Mesothelial cell of epicardium (in vitro differentiated cells): ENCODE results near the gene SLC37A4. TPM values are rescaled to one million over a fixed set of nuclear protein-coding genes. Genes with fewer than 3 reads are reported as not detected.
"Not testable (repeated sequence)": the region's sequence is repeated elsewhere in the genome, so short reads cannot be mapped to it uniquely, and the experiment has no call there.

Experiments
- DNase-seq, 2 experiments: peaks; one replicate each; pipeline ENCODE4 v3.0.0; 2021; ENCODE audit warnings: low spot score in 2 of 2; ENCODE audit not compliant: unreplicated experiment in 2 of 2
- H3K27ac Mint-ChIP-seq: 2 replicates; pipeline ENCODE4 v1.8.0; 2021; ENCODE audit warnings: mixed read lengths
- H3K27me3 Mint-ChIP-seq: 2 replicates; pipeline ENCODE4 v1.8.0; 2021; ENCODE audit warnings: low read depth, mixed read lengths
- H3K36me3 Mint-ChIP-seq: 2 replicates; pipeline ENCODE4 v1.8.0; 2021; ENCODE audit warnings: mixed read lengths
- H3K4me1 Mint-ChIP-seq: 2 replicates; pipeline ENCODE4 v1.8.0; 2021; ENCODE audit warnings: mixed read lengths
- H3K4me3 Mint-ChIP-seq: 2 replicates; pipeline ENCODE4 v1.8.0; 2021; ENCODE audit warnings: mild to moderate bottlenecking, moderate library complexity, mixed read lengths
- H3K9me3 Mint-ChIP-seq: 2 replicates; pipeline ENCODE4 v1.8.0; 2021; ENCODE audit warnings: mixed read lengths
- CTCF ChIP-seq: fragments of 200-600 bp; sonication (generic); IDR thresholded peaks from one replicate; pipeline ENCODE4 v1.5.0; 2021; ENCODE audit warnings: antibody characterized with exemption; ENCODE audit not compliant: unreplicated experiment
- total RNA-seq: library from RNA; stranded (reverse); gene quantifications from 3 replicates; pipeline ENCODE4 v1.2.1, GENCODE V29; 2021

Gene SLC37A4
- total RNA-seq, 1 donor from 2014 or later = 35.3 TPM

GRCh38 chr11:119000906-119001305, 29.8 kb downstream of the SLC37A4 start:
- Mint-ChIP-seq H3K9me3 (no peaks in the 10 kb centered on the region), H3K36me3 (peaks cover 15% of the 10 kb centered on the region), H3K4me1 (peaks cover 30% of the 10 kb centered on the region), H3K4me3 (no peak overlapping the region), H3K27ac (peak overlapping the region; percentile 67), H3K27me3 (no peaks in the 10 kb centered on the region)
- DNase-seq = no peak
- TF ChIP-seq CTCF = no peak

- Mint-ChIP-seq H3K27me3 (no peaks in the 10 kb centered on the region), H3K9me3 (no peaks in the 10 kb centered on the region), H3K4me1 (peaks cover 30% of the 10 kb centered on the region), H3K36me3 (peaks cover 12% of the 10 kb centered on the region), H3K27ac (peak overlapping the region; percentile 96), H3K4me3 (peak overlapping the region; percentile 91)
- DNase-seq = peak in 1 of 2 experiments; percentile 45
- no peak for TF ChIP-seq CTCF
Measured at GRCh38 chr11:118998822-118999221, 31.9 kb downstream of the SLC37A4 start.

- TF ChIP-seq CTCF = no peak
- no peak for DNase-seq
- Mint-ChIP-seq H3K4me3 (peak overlapping the region; percentile 91), H3K27me3 (no peaks in the 10 kb centered on the region), H3K4me1 (peaks cover 30% of the 10 kb centered on the region), H3K9me3 (peaks cover 4% of the 10 kb centered on the region), H3K27ac (peak overlapping the region; percentile 96), H3K36me3 (peaks cover 12% of the 10 kb centered on the region)
Measured at GRCh38 chr11:118998388-118998717, 32.3 kb downstream of the SLC37A4 start.

GRCh38 chr11:118997627-118998387, 32.9 kb downstream of the SLC37A4 start, which contains the start of gene CENATAC:
Gene CENATAC, plus strand, starts transcription at chr11:118998138. Its CDS starts 60 bp downstream, at chr11:118998198.
- H3K4me1 Mint-ChIP-seq = peaks cover 30% of the 10 kb centered on the region
- H3K27ac Mint-ChIP-seq = peak within 1 kb of the TSS; percentile 96
- TF ChIP-seq CTCF = no peak
- H3K4me3 Mint-ChIP-seq = peak within 1 kb of the TSS; percentile 91
- H3K27me3 Mint-ChIP-seq = no peaks in the 10 kb centered on the region
- peaks cover 8% of the 10 kb centered on the region for H3K36me3 Mint-ChIP-seq
- peak; percentile 69 to 85 for DNase-seq
- H3K9me3 Mint-ChIP-seq = peaks cover 4% of the 10 kb centered on the region

- Mint-ChIP-seq H3K4me3 (peak overlapping the region; percentile 91), H3K36me3 (peaks cover 8% of the 10 kb centered on the region), H3K9me3 (peaks cover 4% of the 10 kb centered on the region), H3K27me3 (no peaks in the 10 kb centered on the region), H3K27ac (peak overlapping the region; percentile 96), H3K4me1 (peaks cover 30% of the 10 kb centered on the region)
- no peak for DNase-seq
- no peak for TF ChIP-seq CTCF
Measured at GRCh38 chr11:118996926-118997626, 33.6 kb downstream of the SLC37A4 start.

- not testable (repeated sequence) for H3K4me1 Mint-ChIP-seq, H3K9me3 Mint-ChIP-seq, H3K27me3 Mint-ChIP-seq, H3K36me3 Mint-ChIP-seq, H3K4me3 Mint-ChIP-seq, H3K27ac Mint-ChIP-seq, DNase-seq
Measured at GRCh38 chr11:118991486-118992038, 39.1 kb downstream of the SLC37A4 start.
